DND-41 (cell line): Measurements from ENCODE around the gene PRPSAP2.

Source experiments
- EZH2 ChIP-seq: IDR thresholded peaks from 3 replicates; pipeline ENCODE4 v1.6.1; 2012; ENCODE audit warnings: borderline replicate concordance, low read depth, mild to moderate bottlenecking, moderate library complexity, low read length, inconsistent platforms; ENCODE audit not compliant: severe bottlenecking
- TF ChIP-seq, protein P1 (sequence below): IDR thresholded peaks from 2 replicates; pipeline ENCODE4 v1.5.1; 2012; ENCODE audit warnings: borderline replicate concordance, low read length, moderate library complexity, mild to moderate bottlenecking; ENCODE audit not compliant: poor library complexity, severe bottlenecking; ENCODE audit errors: extremely low read depth

DNA sequence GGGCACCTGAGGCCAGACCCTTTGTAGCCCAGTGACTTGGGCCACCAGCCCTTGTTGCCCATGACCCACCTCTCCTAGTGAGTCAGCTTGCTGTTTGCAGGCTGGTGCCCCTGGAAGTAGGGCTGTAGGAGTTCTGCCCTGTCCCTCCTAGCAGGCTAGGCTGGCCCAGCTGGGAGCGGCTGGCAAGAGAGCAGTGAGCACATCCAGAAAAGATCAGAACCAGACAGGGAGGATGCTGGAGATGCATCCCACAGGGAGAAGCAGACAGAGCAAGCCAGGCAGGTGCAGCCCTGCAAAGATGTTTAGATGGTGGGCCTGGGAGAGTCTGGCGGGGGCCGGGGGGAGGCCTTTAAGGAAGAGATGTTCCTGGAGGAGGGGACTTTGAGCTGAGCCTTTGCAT, 96.4 kb downstream of the PRPSAP2 start:
- TF ChIP-seq, protein P1, sequence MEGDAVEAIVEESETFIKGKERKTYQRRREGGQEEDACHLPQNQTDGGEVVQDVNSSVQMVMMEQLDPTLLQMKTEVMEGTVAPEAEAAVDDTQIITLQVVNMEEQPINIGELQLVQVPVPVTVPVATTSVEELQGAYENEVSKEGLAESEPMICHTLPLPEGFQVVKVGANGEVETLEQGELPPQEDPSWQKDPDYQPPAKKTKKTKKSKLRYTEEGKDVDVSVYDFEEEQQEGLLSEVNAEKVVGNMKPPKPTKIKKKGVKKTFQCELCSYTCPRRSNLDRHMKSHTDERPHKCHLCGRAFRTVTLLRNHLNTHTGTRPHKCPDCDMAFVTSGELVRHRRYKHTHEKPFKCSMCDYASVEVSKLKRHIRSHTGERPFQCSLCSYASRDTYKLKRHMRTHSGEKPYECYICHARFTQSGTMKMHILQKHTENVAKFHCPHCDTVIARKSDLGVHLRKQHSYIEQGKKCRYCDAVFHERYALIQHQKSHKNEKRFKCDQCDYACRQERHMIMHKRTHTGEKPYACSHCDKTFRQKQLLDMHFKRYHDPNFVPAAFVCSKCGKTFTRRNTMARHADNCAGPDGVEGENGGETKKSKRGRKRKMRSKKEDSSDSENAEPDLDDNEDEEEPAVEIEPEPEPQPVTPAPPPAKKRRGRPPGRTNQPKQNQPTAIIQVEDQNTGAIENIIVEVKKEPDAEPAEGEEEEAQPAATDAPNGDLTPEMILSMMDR: no peak
- TF ChIP-seq EZH2: no peak
